ENCODE data around the gene LRRC66. TPM values are rescaled to one million over a fixed set of nuclear protein-coding genes. Genes with fewer than 3 reads are reported as not detected.

Gene LRRC66
- total RNA-seq, 1 experiment from 2014 or later = 0.12 TPM

- DNase-seq (ENCODE audit: low read depth) = no peak
These were observed 5.3 kb downstream of the LRRC66 start for GRCh38 chr4:52014903-52015302.

- DNase-seq (ENCODE audit: low read depth) = no peak
These were observed 7.5 kb downstream of the LRRC66 start for GRCh38 chr4:52012651-52013050.

GRCh38 chr4:52010986-52011385, 9.2 kb downstream of the LRRC66 start:
- DNase-seq (ENCODE audit: low read depth) = no peak

GRCh38 chr4:52006887-52007286, 13.3 kb downstream of the LRRC66 start:
- no peak for DNase-seq (ENCODE audit: low read depth)

- no peak for DNase-seq (ENCODE audit: low read depth)
These were observed 14.4 kb downstream of the LRRC66 start for GRCh38 chr4:52005604-52006273.

- no peak for DNase-seq (ENCODE audit: low read depth)
These were observed 15.7 kb downstream of the LRRC66 start for GRCh38 chr4:52004414-52004813.

GRCh38 chr4:52001616-52002015, 18.5 kb downstream of the LRRC66 start:
- no peak for DNase-seq (ENCODE audit: low read depth)

- DNase-seq (ENCODE audit: low read depth) = no peak
These were observed 20.9 kb downstream of the LRRC66 start for GRCh38 chr4:51999250-51999649.

GRCh38 chr4:51998837-51999236, 21.3 kb downstream of the LRRC66 start:
- no peak for DNase-seq (ENCODE audit: low read depth)

GRCh38 chr4:51997647-51998046, 22.5 kb downstream of the LRRC66 start:
- DNase-seq (ENCODE audit: low read depth) = no peak

GRCh38 chr4:51995647-51996220, 24.4 kb downstream of the LRRC66 start:
- no peak for DNase-seq (ENCODE audit: low read depth)

- DNase-seq (ENCODE audit: low read depth) = no peak
These were observed 54.3 kb downstream of the LRRC66 start for GRCh38 chr4:51965862-51966261.

- no peak for DNase-seq (ENCODE audit: low read depth)
These were observed 56.2 kb downstream of the LRRC66 start for GRCh38 chr4:51963841-51964517.

GRCh38 chr4:51960486-51960885, 59.7 kb downstream of the LRRC66 start:
- no peak for DNase-seq (ENCODE audit: low read depth)

- no peak for DNase-seq (ENCODE audit: low read depth)
These were observed 61.8 kb downstream of the LRRC66 start for GRCh38 chr4:51958199-51958968.

Other genes starting within 250 kb of the LRRC66 start
- 24.6 and 25.8 TPM in 2 replicates for gene DCUN1D4, start 177.2 kb downstream of the LRRC66 start, total RNA-seq (2014; rRNA removed; shearing (Covaris generic))
- 18.9 and 23.5 TPM in 2 replicates for gene SGCB, start 17.9 kb upstream of the LRRC66 start, total RNA-seq (2014; rRNA removed; shearing (Covaris generic))
- 0.49 and 1.4 TPM in 2 replicates for gene SPATA18, start 30.9 kb upstream of the LRRC66 start, total RNA-seq (2014; rRNA removed; shearing (Covaris generic))